ENCODE results near the gene EMILIN2. TPM values are rescaled to one million over a fixed set of nuclear protein-coding genes. Genes with fewer than 3 reads are reported as not detected.
A peak's percentile ranks its signal among the peaks of the same experiment; 100 is the strongest.

Gene EMILIN2
- total RNA-seq (10 to 100 TPM; 13.9 to 63.2 TPM), polyA plus RNA-seq (10 to 100 TPM; 13.5 to 58.0 TPM)
- long read RNA-seq, donor 1, partial matches to known transcripts, result 37 of 38 reads
- long read RNA-seq, donor 1, other reads (novel, unspliced or antisense), result 0 of 38 reads
- long read RNA-seq, donor 2, partial matches to known transcripts, result 0 of 1 reads
- long read RNA-seq, donor 2, other reads (novel, unspliced or antisense), result 0 of 1 reads
- long read RNA-seq, donor 3, partial matches to known transcripts, result 0 of 3 reads
- long read RNA-seq, donor 3, other reads (novel, unspliced or antisense), result 0 of 3 reads
- long read RNA-seq, donor 4, partial matches to known transcripts, result 0 of 1 reads
- long read RNA-seq, donor 4, other reads (novel, unspliced or antisense), result 0 of 1 reads
- long read RNA-seq, donor 5, partial matches to known transcripts, result 0 of 2 reads
- long read RNA-seq, donor 5, other reads (novel, unspliced or antisense), result 0 of 2 reads

DNA sequence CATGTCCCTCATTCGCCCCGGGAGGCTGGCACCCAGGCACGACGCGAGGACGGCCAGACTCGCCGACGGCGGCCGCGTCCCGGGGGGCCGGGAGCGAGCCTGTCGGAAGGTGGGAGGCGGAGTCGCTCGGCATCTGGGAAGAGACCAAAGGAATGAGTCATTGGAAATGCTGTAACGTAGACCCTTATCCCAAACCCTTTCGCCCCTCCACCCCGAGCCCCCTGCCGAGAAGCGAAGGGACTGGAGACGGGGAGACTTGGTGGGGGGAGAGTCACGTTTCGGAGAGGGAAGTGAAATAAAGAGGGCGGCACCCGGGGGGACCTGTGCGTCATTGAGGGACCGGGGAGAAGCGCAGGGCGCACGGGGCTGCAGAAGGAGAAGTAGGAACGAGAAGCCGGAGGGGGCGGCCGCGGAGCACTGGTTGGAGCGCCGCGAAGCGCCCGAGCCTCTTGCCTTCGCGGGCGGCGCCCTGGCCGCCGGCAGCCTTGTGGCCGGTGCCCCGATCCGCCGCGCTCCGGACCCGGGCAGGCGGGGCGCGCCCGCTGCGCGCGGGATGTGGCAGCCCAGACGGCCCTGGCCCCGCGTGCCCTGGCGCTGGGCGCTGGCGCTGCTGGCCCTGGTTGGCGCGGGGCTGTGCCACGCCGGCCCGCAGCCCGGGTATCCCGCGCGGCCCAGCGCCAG lies at the start of gene EMILIN2:
EMILIN2 (plus strand) TSS at position 371 of the 681 bp plus-strand sequence; CDS start at position 554, 183 bp downstream.
- 1% methylated on average over 41 to 80 of the region's 80 CpGs for WGBS, 2 donors
- peak; percentile 34 for ATAC-seq (ENCODE audit: insufficient read depth, low FRiP score)
- DNase-seq, result peak; percentile 44 to 64 (median 63)
- H3K9me3 ChIP-seq (ENCODE audit: control insufficient read depth in 4 of 4, insufficient read depth in 3 of 4, low read length in 3 of 4), result no peaks in the 10 kb centered on the region
- TF ChIP-seq, protein P1, sequence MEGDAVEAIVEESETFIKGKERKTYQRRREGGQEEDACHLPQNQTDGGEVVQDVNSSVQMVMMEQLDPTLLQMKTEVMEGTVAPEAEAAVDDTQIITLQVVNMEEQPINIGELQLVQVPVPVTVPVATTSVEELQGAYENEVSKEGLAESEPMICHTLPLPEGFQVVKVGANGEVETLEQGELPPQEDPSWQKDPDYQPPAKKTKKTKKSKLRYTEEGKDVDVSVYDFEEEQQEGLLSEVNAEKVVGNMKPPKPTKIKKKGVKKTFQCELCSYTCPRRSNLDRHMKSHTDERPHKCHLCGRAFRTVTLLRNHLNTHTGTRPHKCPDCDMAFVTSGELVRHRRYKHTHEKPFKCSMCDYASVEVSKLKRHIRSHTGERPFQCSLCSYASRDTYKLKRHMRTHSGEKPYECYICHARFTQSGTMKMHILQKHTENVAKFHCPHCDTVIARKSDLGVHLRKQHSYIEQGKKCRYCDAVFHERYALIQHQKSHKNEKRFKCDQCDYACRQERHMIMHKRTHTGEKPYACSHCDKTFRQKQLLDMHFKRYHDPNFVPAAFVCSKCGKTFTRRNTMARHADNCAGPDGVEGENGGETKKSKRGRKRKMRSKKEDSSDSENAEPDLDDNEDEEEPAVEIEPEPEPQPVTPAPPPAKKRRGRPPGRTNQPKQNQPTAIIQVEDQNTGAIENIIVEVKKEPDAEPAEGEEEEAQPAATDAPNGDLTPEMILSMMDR (IDR thresholded peaks at IDR 0.05; ENCODE audit: control extremely low read depth, extremely low read depth), result no peak
- peaks cover 12 to 54% (median 41%) of the 10 kb centered on the region in 3 donors for H3K27me3 ChIP-seq (ENCODE audit: control insufficient read depth in 3 of 3, insufficient read depth in 3 of 3, low read length in 2 of 3)
- H3K4me3 ChIP-seq, result peak within 1 kb of the TSS; percentile 36
- no peak within 1 kb of the TSS for H3K9ac ChIP-seq (ENCODE audit: insufficient read depth in 1 of 2, low read length in 2 of 2)
- H3K27ac ChIP-seq (ENCODE audit: low read depth in 1 of 2, low read length in 1 of 2), result peak within 1 kb of the TSS; percentile 86
- H3K36me3 ChIP-seq (ENCODE audit: control insufficient read depth in 4 of 4, insufficient read depth in 4 of 4, low read length in 4 of 4), result no peaks in the 10 kb centered on the region
- H3K4me1 ChIP-seq (ENCODE audit: control insufficient read depth in 5 of 5, insufficient read depth in 5 of 5, low read length in 5 of 5), result peaks cover 0 to 18% (median 5%) of the 10 kb centered on the region in 5 donors

DNA sequence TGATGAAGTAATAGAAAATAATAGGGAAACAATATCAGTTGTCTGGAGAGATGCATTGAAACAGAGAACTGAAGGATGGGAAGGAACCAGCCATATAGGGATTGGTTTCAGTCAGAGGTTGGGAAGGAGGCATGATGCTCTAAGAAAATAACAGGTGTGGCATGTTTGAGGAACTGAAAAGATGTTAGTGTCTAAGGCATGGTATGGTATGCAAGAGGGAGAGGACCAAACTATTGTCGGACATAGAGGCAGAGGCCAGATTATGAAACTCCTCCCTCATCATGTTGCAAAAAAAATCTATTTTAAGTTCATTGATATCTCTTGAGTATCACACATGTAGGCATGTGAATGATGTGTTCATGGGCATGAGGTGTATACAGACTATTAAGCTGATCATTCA lies 48.9 kb upstream of the EMILIN2 start:
- whole genome bisulfite sequencing, 2 donors, result 94 to 97% methylated on average over 1 of the region's 1 CpG
- ATAC-seq (ENCODE audit: insufficient read depth, low FRiP score), result no peak
- Histone ChIP-seq H3K36me3 (ENCODE audit: control insufficient read depth in 4 of 4, insufficient read depth in 4 of 4, low read length in 4 of 4) (peaks cover 12 to 31% (median 16%) of the 10 kb centered on the region in 4 donors), H3K27ac (ENCODE audit: low read depth in 1 of 2, low read length in 1 of 2) (no peak overlapping the region), H3K9me3 (ENCODE audit: control insufficient read depth in 4 of 4, insufficient read depth in 3 of 4, low read length in 3 of 4) (no peaks in the 10 kb centered on the region), H3K27me3 (ENCODE audit: control insufficient read depth in 3 of 3, insufficient read depth in 3 of 3, low read length in 2 of 3) (no peaks in the 10 kb centered on the region), H3K4me1 (ENCODE audit: control insufficient read depth in 5 of 5, insufficient read depth in 5 of 5, low read length in 5 of 5) (no peaks in the 10 kb centered on the region), H3K9ac (ENCODE audit: insufficient read depth in 1 of 2, low read length in 2 of 2) (no peak overlapping the region), H3K4me3 (no peak overlapping the region)
- TF ChIP-seq, protein P1 (IDR thresholded peaks at IDR 0.05; ENCODE audit: control extremely low read depth, extremely low read depth), result no peak
- no peak for DNase-seq

DNA sequence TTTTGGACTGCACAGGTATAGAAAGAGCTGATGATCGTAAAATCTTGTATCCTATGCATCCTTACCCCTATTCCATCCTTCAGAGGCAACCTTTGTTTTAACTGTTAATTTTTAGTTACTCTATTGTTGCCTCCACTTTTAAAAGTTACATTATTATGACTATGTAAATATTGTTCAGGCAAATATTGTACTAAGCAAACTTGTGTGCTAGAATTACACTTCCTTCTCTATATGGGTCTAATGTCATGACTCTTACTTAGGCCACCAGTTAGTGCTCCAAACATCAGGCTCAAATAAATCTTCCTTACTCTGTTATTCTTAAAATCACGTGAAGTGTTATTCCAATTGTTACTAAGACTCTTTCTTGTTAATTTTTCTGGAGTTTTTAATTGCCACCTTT lies 47.4 kb upstream of the EMILIN2 start:
- Histone ChIP-seq H3K27me3 (ENCODE audit: control insufficient read depth in 3 of 3, insufficient read depth in 3 of 3, low read length in 2 of 3) (no peaks in the 10 kb centered on the region), H3K36me3 (ENCODE audit: control insufficient read depth in 4 of 4, insufficient read depth in 4 of 4, low read length in 4 of 4) (peaks cover 12 to 26% (median 14%) of the 10 kb centered on the region in 4 donors)
- ATAC-seq (ENCODE audit: insufficient read depth, low FRiP score), result no peak

More for the DNA sequence above, 47.4 kb upstream of the EMILIN2 start:
- TF ChIP-seq, protein P1 (IDR thresholded peaks at IDR 0.05; ENCODE audit: control extremely low read depth, extremely low read depth), result no peak
- Histone ChIP-seq H3K4me3 (no peak overlapping the region), H3K27ac (ENCODE audit: low read depth in 1 of 2, low read length in 1 of 2) (no peak overlapping the region), H3K9ac (ENCODE audit: insufficient read depth in 1 of 2, low read length in 2 of 2) (no peak overlapping the region), H3K4me1 (ENCODE audit: control insufficient read depth in 5 of 5, insufficient read depth in 5 of 5, low read length in 5 of 5) (no peaks in the 10 kb centered on the region), H3K9me3 (ENCODE audit: control insufficient read depth in 4 of 4, insufficient read depth in 3 of 4, low read length in 3 of 4) (no peaks in the 10 kb centered on the region)
- no peak for DNase-seq
- WGBS, 2 donors, result 64 to 92% methylated on average over 2 of the region's 2 CpGs

All from lung (tissue), 16 donors.